PFSK-1 (cell line): ENCODE data around the gene AKAP9.

Experiments
- POLR2AphosphoS5 ChIP-seq: IDR thresholded peaks from 2 replicates; pipeline ENCODE4 v1.6.1; 2012; ENCODE audit warnings: low read depth, mild to moderate bottlenecking, control low read depth, low read length, moderate library complexity
- SIN3A ChIP-seq: IDR thresholded peaks from 2 replicates; pipeline ENCODE4 v1.6.1; 2012; ENCODE audit warnings: mild to moderate bottlenecking, low read length, moderate library complexity, borderline replicate concordance; ENCODE audit not compliant: insufficient read depth
- TF ChIP-seq, protein P1 (sequence below), 2 experiments: IDR thresholded peaks; 2 replicates each; pipeline versions ENCODE4 v1.6.1 to v1.8.0; 2011 to 2012; ENCODE audit warnings: low read depth in 2 of 2, low read length in 2 of 2, control low read depth in 1 of 2, inconsistent platforms in 1 of 2, mild to moderate bottlenecking in 1 of 2, moderate library complexity in 1 of 2; ENCODE audit not compliant: insufficient read depth in 1 of 2

GRCh38 chr7:92028226-92028625 is 87.6 kb downstream of the AKAP9 start:
- TF ChIP-seq POLR2AphosphoS5 (no peak), SIN3A (no peak)
- TF ChIP-seq, protein P1, sequence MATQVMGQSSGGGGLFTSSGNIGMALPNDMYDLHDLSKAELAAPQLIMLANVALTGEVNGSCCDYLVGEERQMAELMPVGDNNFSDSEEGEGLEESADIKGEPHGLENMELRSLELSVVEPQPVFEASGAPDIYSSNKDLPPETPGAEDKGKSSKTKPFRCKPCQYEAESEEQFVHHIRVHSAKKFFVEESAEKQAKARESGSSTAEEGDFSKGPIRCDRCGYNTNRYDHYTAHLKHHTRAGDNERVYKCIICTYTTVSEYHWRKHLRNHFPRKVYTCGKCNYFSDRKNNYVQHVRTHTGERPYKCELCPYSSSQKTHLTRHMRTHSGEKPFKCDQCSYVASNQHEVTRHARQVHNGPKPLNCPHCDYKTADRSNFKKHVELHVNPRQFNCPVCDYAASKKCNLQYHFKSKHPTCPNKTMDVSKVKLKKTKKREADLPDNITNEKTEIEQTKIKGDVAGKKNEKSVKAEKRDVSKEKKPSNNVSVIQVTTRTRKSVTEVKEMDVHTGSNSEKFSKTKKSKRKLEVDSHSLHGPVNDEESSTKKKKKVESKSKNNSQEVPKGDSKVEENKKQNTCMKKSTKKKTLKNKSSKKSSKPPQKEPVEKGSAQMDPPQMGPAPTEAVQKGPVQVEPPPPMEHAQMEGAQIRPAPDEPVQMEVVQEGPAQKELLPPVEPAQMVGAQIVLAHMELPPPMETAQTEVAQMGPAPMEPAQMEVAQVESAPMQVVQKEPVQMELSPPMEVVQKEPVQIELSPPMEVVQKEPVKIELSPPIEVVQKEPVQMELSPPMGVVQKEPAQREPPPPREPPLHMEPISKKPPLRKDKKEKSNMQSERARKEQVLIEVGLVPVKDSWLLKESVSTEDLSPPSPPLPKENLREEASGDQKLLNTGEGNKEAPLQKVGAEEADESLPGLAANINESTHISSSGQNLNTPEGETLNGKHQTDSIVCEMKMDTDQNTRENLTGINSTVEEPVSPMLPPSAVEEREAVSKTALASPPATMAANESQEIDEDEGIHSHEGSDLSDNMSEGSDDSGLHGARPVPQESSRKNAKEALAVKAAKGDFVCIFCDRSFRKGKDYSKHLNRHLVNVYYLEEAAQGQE (IDR thresholded peaks at IDR 0.05; ENCODE audit: insufficient read depth in 1 of 2, low read depth in 2 of 2, low read length in 2 of 2): no peak
